Umbilical cord (tissue), 2 donors: ENCODE results near the gene FGF21. TPM values are rescaled to one million over a fixed set of nuclear protein-coding genes. Genes with fewer than 3 reads are reported as not detected.
"Not testable (repeated sequence)": the region's sequence is repeated elsewhere in the genome, so short reads cannot be mapped to it uniquely, and the experiment has no call there.

Experiments used
- DNase-seq: peaks from one replicate; pipeline ENCODE4 v3.0.0-alpha.2; 2015; ENCODE audit warnings: low spot score
- total RNA-seq: library from RNA; depleted of rRNA; stranded (reverse); fragments of >200 nt; gene quantifications from one replicate; pipeline ENCODE4 v1.2.3, GENCODE V29; 2014; ENCODE audit warnings: low replicate concordance; ENCODE audit not compliant: insufficient read depth

FGF21 gene
- total RNA-seq, 1 donor from 2014 or later, result not detected

DNA sequence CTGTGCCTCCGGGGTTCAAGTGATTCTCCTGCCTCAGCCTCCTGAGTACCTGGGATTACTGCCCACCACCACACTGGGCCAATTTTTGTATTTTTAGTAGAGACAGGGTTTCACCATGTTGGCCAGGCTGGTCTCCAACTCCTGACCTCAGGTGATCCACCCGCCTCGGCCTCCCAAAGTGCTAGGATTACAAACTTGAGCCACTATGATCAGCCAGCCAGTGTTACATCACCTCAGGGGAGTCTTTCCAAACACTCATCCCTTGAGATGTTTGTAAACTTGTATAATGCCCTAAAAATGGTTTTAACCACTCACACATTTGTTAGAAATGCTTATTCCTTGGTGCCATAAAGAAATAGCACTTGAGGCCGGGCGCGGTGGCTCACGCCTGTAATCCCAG is 31.1 kb downstream of the FGF21 start:
- not testable (repeated sequence) for DNase-seq

DNA sequence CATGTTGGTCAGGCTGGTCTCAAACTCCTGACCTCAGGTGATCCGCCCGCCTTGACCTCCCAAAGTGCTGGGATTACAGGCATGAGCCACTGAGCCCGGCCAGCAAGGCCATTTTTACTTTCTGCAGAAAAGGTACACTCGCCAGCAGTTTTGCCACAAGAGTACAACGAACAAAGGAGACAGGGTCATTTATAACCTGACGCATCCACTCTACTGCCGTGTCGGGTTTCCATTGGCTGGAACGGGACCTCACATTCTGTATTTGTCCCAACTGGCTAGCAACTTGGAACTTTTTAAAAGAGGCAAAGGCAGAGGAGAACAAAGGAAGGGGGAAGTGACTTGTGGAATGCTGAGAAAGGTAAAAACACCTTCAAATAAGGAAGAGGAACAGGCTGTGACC is 32.0 kb downstream of the FGF21 start:
- not testable (repeated sequence) for DNase-seq

DNA sequence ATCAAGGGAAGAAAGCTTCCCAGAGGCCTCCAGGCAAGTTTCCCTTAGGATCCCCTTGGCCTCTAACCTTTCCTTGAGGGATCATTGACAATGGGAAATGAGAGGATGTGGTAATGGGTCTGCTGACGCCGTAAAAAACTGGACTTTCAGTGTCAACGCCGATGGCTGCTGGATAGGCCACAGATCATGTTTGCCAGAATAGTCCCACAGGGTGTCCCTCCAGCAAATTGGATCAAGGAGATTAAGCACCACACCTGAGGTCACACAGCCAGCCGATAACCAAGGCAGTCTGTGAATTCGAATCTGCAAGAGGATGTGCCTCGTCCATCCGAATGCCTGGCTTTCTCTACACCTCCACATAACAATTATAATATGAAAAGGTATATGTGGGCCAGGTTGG is 37.9 kb downstream of the FGF21 start:
- no peak for DNase-seq

DNA sequence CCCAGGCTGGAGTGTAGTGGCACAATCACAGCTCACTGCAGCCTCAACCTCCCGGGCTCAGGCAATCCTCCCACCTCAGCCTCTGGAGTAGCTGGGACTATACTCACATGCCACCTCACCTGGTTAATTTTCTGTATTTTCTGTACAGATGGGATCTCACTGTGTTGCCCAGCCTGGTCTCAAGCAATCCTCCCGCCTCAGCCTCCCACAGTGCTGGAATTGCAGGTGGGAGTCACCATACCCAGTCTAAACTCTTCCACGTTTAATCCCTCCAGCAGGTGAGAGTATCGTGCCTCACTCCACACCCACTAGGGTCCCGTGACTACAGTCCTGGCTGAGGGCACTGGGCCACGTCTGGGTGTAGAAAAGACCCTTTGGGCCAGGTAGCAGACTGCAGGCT is 39.0 kb downstream of the FGF21 start:
- no peak for DNase-seq

DNA sequence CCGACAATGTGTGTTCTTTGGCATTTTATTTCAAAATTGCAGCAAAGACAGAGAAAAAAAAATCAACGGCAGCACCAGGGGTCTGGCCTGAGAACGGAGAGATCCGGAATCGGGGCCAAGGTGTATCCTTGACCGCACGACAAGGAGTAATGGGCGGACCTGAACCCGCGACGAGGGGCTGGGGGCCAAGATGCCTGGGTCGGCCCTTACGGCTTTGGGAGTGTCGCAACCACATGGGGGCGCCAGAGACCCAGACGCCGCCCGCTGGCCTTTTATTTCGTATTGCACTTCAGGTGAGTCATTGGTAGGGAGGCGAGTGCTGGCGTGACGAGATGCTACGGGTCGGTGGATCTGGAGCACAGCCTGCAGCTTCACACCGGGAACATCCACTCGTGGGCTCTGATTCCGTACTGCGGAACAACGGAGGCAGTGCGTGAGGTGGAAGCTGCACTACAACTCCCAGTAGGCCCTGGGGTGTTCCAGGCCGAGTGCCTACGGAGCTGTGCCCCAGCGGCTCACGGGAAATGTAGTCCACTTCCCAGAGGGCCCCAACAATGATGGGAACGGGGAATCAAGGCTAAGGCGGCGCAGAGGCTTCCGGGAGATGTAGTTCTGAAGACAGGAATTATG is 39.8 kb downstream of the FGF21 start:
- DNase-seq, result peak; percentile 97

DNA sequence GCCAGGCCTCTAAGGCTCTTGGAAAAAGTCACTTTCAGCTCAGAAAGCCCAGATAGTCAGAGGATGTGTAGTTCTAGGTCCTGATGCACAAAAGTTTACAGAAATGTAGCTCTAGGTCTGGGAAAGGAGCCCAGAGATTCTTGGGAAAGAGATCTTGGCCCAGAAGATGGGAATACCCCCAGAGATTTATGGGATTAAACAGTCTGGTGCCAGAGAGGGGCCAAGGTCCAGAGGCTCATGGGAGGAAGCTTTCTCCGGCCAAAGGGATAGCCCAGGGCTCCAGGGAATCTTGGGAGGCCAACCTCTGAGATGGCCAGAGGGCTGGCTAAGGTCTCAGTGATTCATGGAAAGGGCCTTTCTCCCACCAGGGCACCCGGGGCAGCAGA is 40.4 kb downstream of the FGF21 start:
- no peak for DNase-seq

DNA sequence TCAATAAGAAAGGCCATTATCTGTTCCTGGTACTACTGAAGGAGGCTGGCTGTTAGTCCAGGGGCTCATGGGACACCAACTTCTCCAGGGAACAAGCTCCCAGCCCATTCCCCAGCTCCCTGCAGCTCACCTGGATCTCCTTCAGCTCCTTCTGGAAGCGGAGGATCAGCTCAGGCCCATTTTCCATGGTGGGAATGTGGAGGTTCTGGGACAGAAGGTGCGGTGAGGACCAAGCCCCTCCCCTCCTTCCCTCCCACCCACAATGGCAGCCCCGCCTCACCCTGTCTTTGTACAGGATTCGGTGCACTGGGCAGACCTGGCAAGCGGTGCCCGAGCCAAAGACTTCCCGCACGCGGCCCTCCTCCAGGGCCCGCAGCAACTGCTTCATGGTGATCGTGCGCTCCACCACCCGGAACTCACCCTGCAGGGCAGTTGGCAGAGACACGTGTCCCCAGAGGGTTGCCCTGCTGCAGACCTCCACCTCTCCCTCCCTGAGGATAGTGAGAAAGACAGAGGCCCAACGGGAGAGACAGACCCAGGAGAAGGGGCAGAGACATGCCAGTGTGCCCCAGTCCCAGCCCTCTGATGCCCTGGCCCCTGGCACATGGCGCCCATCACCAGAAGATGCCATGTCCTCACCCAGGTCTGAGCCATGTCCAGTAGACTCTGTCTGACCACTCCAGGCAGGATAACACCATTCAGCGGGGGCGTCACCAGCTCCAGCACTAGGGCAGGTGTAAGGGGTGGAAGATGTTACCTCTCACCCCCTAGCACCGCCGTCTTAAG is 41.2 kb downstream of the FGF21 start:
- DNase-seq, result no peak

DNA sequence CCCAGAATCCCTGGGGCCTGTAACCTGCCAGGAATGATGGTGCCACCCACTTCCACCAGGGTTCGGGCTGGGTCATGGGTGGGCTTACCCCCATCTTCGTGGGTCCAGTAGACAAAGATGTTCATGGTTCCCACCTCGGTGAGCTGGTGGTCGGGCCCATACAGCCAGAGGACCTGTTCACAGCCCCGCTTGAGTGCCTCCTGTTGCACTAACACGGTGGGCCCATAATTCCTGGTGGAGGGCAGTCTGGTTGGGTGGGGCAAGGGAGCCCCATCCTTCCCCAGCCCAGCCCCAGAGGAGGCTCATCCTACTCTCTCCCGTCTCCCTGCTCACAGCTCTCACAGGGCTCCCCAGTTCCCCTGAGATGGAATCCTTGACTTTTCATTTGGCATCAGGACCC is 41.8 kb downstream of the FGF21 start:
- DNase-seq, result no peak

DNA sequence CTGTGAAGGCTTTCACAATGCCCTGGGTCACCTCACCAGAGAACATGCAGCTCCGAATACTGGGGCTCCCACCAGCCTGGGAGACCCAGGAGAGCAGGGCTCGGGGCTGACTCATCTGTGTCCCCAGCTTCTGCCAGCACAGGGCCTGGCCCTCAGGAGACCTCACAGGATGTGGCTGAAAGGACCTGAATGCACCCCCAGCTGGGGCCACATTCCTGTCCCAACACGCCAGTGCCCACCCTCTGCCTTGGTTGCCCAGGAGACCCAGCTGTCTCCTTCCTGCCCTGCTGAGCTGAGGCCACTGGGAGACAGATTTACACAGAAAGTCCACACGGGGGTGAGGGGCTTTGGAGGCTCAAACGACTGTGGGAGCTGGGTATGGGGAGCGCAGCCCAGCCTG is 43.6 kb downstream of the FGF21 start:
- DNase-seq, result no peak

DNA sequence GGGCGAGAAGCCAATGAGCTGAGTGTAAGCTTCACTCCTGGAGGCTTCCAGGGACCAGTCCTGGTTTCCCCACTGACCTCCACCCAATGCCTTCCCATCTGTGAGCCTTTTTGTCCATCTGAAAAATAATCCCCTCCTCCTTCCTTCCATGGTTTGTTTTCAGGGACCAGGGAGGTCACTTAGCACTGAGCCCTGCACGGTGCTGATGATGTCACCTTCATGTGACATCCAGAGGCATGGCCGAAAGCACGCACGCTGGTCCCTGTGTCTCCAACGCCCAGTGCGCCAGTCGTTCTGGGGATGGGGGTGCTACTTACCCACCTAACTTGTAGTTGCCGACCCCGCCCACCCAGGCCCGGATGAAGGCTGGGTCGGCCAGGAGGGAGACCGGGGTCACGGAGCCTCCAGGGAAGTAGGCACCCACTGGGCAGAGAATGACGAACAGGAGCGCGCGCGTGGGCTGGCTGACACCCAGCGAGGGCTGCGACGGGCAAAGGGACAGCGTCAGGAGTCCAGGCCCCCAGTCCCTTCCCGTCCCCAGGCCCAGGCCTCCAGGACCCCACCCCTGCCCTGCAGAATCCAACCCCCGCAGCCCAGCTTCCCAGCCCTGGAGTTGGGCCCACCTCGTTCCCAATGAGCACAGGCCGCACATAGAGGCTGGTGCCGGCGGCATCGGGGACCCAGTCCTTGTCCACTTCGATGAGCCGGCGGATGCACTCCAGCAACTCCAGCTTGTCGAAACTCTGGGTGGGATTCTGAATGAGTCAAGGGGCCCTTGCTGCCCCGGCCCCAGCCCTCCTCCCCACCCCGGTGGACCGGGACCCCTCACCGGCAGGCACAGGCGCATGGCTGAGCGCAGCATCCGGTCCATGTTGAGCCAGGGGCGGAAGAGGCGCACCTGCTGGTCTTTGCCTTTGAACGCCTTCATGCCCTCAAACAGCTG is 44.3 kb downstream of the FGF21 start:
- DNase-seq, result no peak

DNA sequence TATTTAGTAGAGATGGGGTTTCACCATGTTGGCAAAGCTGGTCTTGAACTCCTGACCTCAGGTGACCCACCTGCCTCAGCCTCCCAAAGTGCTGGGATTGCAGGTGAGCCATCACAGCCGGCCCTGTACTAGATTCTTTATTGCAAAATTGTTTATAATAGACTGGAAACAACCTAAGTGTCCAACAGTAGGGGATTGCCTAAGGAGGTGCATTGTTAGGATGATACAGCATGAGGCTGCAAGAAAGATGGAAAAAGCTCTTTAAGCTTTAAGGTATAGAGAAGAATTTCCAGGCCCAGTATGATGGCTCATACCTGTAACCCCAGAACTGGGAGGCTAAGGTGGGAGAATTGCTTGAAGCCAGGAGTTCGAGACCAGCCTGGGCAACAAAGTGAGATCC is 47.3 kb downstream of the FGF21 start:
- no peak for DNase-seq

DNA sequence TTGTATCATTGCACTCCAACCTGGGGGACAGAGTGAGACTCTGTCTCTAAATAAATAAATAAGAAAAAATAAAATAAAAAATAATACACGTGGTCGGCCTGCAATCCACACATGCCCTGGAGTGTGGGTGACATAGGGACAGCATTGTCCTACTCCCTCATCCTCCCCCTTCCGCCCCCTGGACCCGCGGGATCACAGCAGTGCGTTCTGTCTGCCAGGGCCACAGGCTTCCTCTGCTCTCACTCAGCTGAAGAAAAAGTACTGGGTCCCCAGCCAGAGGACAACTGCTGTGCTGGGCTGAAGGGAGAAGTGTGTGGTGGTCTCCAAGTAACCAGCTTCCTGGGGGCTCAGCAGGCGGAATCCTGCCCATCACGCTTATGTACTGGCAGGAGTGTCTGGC is 49.2 kb downstream of the FGF21 start:
- no peak for DNase-seq

DNA sequence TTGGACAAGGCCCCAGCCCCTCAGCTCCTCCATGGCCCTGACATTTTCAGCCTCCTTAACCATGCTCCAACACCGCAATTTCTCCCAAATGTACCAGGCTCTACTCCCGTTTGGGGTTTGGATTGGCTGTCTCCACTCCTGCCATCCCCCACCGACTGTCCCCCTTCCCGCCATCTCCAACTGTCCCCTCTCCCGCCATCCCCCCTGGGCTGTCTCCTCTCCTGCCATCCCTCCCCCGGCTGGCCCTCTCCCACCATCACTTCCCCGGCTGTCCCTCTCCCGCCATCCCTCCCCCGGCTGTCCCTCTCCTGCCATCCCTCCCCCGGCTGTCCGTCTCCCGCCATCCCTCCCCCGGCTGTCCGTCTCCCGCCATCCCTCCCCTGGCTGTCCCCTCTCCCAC is 50.1 kb downstream of the FGF21 start:
- DNase-seq, result no peak

DNA sequence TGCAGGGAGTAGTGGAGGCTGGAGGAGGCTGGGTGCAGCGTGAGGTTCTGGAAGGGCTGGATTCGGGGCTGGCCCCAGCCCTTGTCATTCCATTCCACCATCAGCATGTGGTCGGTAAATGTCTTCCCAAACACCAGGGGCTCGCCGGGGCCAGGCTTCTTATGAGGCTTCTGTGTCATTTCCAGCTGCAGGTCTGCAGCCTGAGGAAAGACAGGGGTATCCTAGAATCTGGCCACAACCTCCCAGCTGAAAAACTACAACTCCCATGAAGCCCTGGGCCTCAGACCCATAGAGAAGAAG is 51.1 kb downstream of the FGF21 start:
- peak; percentile 65 for DNase-seq

DNA sequence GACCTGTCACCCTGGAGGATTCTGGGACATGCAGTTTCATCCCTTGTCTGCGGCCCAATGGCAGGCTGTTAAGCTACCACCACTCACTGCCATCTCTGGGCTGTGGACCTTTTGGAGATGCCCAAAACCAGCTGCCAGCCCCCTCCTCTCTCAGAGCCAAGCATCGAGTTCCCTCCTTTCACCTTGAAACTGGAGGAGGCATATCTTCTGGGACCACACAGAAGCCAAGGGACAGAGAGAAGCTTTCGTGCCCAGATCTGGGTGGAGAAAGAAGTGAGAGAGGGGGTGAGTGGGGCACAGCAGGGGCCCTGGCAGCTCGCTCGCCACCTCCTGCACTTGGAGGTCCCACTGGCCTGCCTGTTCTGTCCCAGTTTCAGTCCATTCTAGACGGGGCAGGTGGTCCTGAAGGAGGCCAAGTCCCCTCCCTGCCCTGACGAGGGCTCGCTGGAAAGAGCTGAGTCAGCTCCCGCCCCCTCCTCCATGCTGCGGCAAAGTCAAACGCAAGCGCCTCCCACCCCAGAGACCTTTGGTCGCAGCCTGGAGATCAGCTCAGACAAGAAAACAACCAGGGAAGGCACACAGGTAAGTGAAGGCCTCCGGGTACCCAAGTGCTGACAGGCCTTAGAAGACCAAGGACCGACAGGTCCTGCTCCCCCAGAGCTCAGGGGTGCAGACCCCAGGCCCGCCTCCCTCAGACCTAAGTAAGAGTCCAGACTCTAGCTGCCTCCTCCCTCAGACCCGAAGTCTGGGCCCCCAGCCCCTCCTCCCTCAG is 51.7 kb downstream of the FGF21 start:
- DNase-seq, result no peak

DNA sequence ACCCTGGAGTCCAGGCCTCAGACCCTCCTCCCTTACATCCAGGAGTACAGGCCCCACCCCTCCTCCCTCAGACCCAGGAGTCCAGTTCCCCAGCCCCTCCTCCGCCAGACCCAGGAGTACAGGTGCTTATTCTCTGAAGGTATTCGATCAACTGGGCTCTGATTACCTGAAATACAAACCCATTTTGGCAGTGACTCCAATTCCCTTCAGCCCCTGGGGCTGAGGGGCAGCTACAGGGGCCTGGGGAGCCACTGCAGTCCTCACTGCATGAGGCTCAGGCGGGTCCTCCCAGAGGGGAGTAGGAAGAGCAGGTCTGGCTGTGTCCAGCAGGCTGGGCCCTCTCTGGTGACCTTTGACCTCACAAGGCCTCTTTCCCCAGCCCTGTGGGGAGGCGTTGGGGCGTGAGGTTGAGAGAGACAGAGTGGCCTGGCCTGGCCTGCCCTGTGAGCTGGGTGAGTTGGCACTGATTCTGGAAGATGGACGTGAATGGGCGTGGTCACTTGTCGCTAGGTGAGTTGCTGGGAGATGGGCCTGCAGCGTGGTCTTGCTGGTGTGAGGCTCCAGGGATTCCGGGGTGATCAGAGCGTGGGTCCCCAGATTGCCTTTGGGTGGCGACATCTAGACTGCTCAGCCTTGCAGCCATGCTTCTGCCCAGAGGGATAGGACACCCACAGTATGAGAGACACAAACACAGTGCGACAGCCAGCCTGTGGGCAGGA is 52.4 kb downstream of the FGF21 start:
- DNase-seq, result no peak

Other genes with a start within 250 kb of the FGF21 start
- not detected for gene LMTK3, start 243.7 kb upstream of the FGF21 start, total RNA-seq
- not detected for gene SULT2B1, start 203.4 kb upstream of the FGF21 start, total RNA-seq
- gene SPACA4, start 148.8 kb upstream of the FGF21 start, total RNA-seq, result not detected
- gene FAM83E, start 140.4 kb upstream of the FGF21 start, total RNA-seq, result 0.48 TPM
- gene RPL18, start 136.3 kb upstream of the FGF21 start, total RNA-seq, result 1,534 TPM
- 7.5 TPM for gene SPHK2, start 136.0 kb upstream of the FGF21 start, total RNA-seq
- gene DBP, start 118.1 kb upstream of the FGF21 start, total RNA-seq, result 0.72 TPM
- gene CA11, start 109.3 kb upstream of the FGF21 start, total RNA-seq, result not detected
- gene NTN5, start 82.5 kb upstream of the FGF21 start, total RNA-seq, result not detected
- 0.72 TPM for gene FUT2, start 59.6 kb upstream of the FGF21 start, total RNA-seq
- gene MAMSTR, start 35.8 kb upstream of the FGF21 start, total RNA-seq, result not detected
- 3.1 TPM for gene RASIP1, start 14.9 kb upstream of the FGF21 start, total RNA-seq
- gene IZUMO1, start 8.6 kb upstream of the FGF21 start, total RNA-seq, result not detected
- 1.4 TPM for gene FUT1, start 2.9 kb upstream of the FGF21 start, total RNA-seq
- gene BCAT2, start 55.5 kb downstream of the FGF21 start, total RNA-seq, result 11.1 TPM
- 3.4 TPM for gene HSD17B14, start 81.0 kb downstream of the FGF21 start, total RNA-seq
- gene PLEKHA4, start 113.1 kb downstream of the FGF21 start, total RNA-seq, result 2.6 TPM
- gene PPP1R15A, start 116.9 kb downstream of the FGF21 start, total RNA-seq, result 138 TPM
- not detected for gene TULP2, start 143.2 kb downstream of the FGF21 start, total RNA-seq
- 160 TPM for gene NUCB1, start 144.8 kb downstream of the FGF21 start, total RNA-seq
- not detected for gene DHDH, start 178.2 kb downstream of the FGF21 start, total RNA-seq
- 59.9 TPM for gene BAX, start 199.4 kb downstream of the FGF21 start, total RNA-seq
- 2,219 TPM for gene FTL, start 209.8 kb downstream of the FGF21 start, total RNA-seq
- 46.9 TPM for gene GYS1, start 237.8 kb downstream of the FGF21 start, total RNA-seq
- gene RUVBL2, start 238.4 kb downstream of the FGF21 start, total RNA-seq, result 47.2 TPM